Left colon (tissue), 2 donors: ENCODE data around the gene DLAT. TPM values are rescaled to one million over a fixed set of nuclear protein-coding genes. Genes with fewer than 3 reads are reported as not detected.
A peak's percentile ranks its signal among the peaks of the same experiment; 100 is the strongest.
"Not testable (repeated sequence)": the region's sequence is repeated elsewhere in the genome, so short reads cannot be mapped to it uniquely, and the experiment has no call there.

Experiments used
- ATAC-seq: fragments of 200-7000 bp; cut with Tn5 transposase; one replicate; pipeline ENCODE4 v1.9.1; 2020; ENCODE audit warnings: mild to moderate bottlenecking, moderate library complexity
- DNase-seq, 2 donors: peaks; one replicate each; pipeline ENCODE4 v3.0.0-alpha.2; 2020
- intact Hi-C, 2 donors: fragments of 100-400 bp; cut with DNase I in 1 of 2; cut with micrococcal nuclease in 1 of 2; formaldehyde crosslinking; loops; one replicate each; pipeline versions ENCODE4 v1.11.2 to v1.14.0; 2022; cut with DNase I, micrococcal nuclease
- total RNA-seq, 2 donors: library from RNA; stranded (reverse); fragmentation: NEBNext Ultra II Directional; extraction: Animal tissue kit (Norgen Biotek cat#: 25700); gene quantifications; one replicate each; pipeline ENCODE4 v1.2.1, GENCODE V29; 2021
- donor health status: DM: no; HTN: no; CAD: no.
- donor health status: DM: yes; HTN: yes; CAD: no.

The DLAT gene
- total RNA-seq, 2 donors from 2014 or later: 51.1 to 75.3 TPM

- intact Hi-C loops: no loop called here
- DNase-seq (no peak), ATAC-seq (no peak)
Observed at GRCh38 chr11:112037527-112037926, 12.3 kb downstream of the DLAT start.

GRCh38 chr11:112042161-112042960 is 17.2 kb downstream of the DLAT start:
- DNase-seq: no peak
- intact Hi-C loops: no loop called here
- ATAC-seq: no peak

GRCh38 chr11:112042961-112043304 is 17.7 kb downstream of the DLAT start:
- ATAC-seq (no peak), DNase-seq (no peak)
- intact Hi-C loops: no loop called here

GRCh38 chr11:112044961-112045360 is 19.8 kb downstream of the DLAT start:
- intact Hi-C loops: no loop called here
- ATAC-seq (no peak), DNase-seq (no peak)

- ATAC-seq, intact Hi-C loops, DNase-seq: not testable (repeated sequence)
Observed at GRCh38 chr11:112046647-112047046, 21.4 kb downstream of the DLAT start.

GRCh38 chr11:112048256-112048655 is 23.0 kb downstream of the DLAT start:
- ATAC-seq, intact Hi-C loops, DNase-seq: not testable (repeated sequence)

- ATAC-seq (no peak), DNase-seq (no peak)
- intact Hi-C loops: no loop called here
Observed at GRCh38 chr11:112049777-112050176, 24.6 kb downstream of the DLAT start.

- DNase-seq (no peak), ATAC-seq (no peak)
- intact Hi-C loops: no loop called here
Observed at GRCh38 chr11:112050721-112051120, 25.5 kb downstream of the DLAT start.

- intact Hi-C loops: no loop called here
- ATAC-seq (no peak), DNase-seq (no peak)
Observed at GRCh38 chr11:112051768-112052167, 26.6 kb downstream of the DLAT start.

GRCh38 chr11:112057170-112057569 is 32.0 kb downstream of the DLAT start:
- intact Hi-C loops: no loop called here
- ATAC-seq (no peak), DNase-seq (no peak)

- ATAC-seq (no peak), DNase-seq (no peak)
- intact Hi-C loops: no loop called here
Observed at GRCh38 chr11:112058103-112058502, 32.9 kb downstream of the DLAT start.

GRCh38 chr11:112062923-112063322 is 37.7 kb downstream of the DLAT start:
- no peak for ATAC-seq
- intact Hi-C loops: no loop called here
- DNase-seq: no peak

- ATAC-seq (peak; percentile 93), DNase-seq (peak; percentile 65 to 75)
- intact Hi-C loops: no loop called here
Observed at GRCh38 chr11:112073941-112074811, 49.0 kb downstream of the DLAT start, which contains the start of the genes NKAPD1 and PIH1D2. TSS of gene NKAPD1 (plus strand) at chr11:112074299. CDS start at chr11:112075575, 1,276 bp downstream. TSS of gene PIH1D2 (minus strand) at chr11:112074017. CDS start at chr11:112073174, 843 bp downstream.

- DNase-seq (no peak), ATAC-seq (no peak)
- intact Hi-C loops: no loop called here
Observed at GRCh38 chr11:112082729-112083128, 57.5 kb downstream of the DLAT start.

- DNase-seq: peak; percentile 39 to 45
- intact Hi-C loops: no loop called here
Observed at GRCh38 chr11:112085822-112086421, 60.7 kb downstream of the DLAT start.

GRCh38 chr11:112086422-112087191 is 61.4 kb downstream of the DLAT start, which contains the start of the genes SDHD and TIMM8B:
TSS of gene SDHD (plus strand) at chr11:112086873. CDS start at chr11:112086908, 35 bp downstream.
TSS of gene TIMM8B (minus strand) at chr11:112086756. CDS start at chr11:112086723, 33 bp downstream.
- intact Hi-C loops: no loop called here
- DNase-seq: peak; percentile 93 to 96
- peak; percentile 93 for ATAC-seq

More at GRCh38 chr11:112085822-112086421, 60.7 kb downstream of the DLAT start:
- ATAC-seq: peak; percentile 61

- ATAC-seq: peak; percentile 21
- intact Hi-C loops: no loop called here
- peak in 1 of 2 donors; percentile 11 for DNase-seq
Observed at GRCh38 chr11:112087212-112087611, 62.0 kb downstream of the DLAT start.

GRCh38 chr11:112095302-112095701 is 70.1 kb downstream of the DLAT start:
- intact Hi-C loops, ATAC-seq, DNase-seq: not testable (repeated sequence)
